Dendritic cell treated with granulocyte-macrophage colony-stimulating factor and Interleukin-4, amounts not matched to agents 40 ng/mL and 50 ng/mL, for 4 days (primary cell): ENCODE measurements around the gene ATP5IF1.

Source experiments
- H3K27ac Mint-ChIP-seq: one replicate; pipeline ENCODE4 v1.8.0; 2022; ENCODE audit warnings: mild to moderate bottlenecking, mixed read lengths
- H3K27me3 Mint-ChIP-seq: one replicate; pipeline ENCODE4 v1.8.0; 2022; ENCODE audit warnings: mild to moderate bottlenecking, mixed read lengths
- H3K36me3 Mint-ChIP-seq: one replicate; pipeline ENCODE4 v1.8.0; 2022; ENCODE audit warnings: low read depth, mixed read lengths
- H3K4me1 Mint-ChIP-seq: one replicate; pipeline ENCODE4 v1.8.0; 2022; ENCODE audit warnings: low read depth, mixed read lengths
- H3K4me3 Mint-ChIP-seq: one replicate; pipeline ENCODE4 v1.8.0; 2022; ENCODE audit warnings: mild to moderate bottlenecking, moderate library complexity, mixed read lengths
- H3K9me3 Mint-ChIP-seq: one replicate; pipeline ENCODE4 v1.8.0; 2022; ENCODE audit warnings: mixed read lengths
- intact Hi-C: fragments of 100-400 bp; cut with micrococcal nuclease; formaldehyde crosslinking; loops from one replicate; pipeline ENCODE4 v1.15.0; 2022

Gene ATP5IF1

DNA sequence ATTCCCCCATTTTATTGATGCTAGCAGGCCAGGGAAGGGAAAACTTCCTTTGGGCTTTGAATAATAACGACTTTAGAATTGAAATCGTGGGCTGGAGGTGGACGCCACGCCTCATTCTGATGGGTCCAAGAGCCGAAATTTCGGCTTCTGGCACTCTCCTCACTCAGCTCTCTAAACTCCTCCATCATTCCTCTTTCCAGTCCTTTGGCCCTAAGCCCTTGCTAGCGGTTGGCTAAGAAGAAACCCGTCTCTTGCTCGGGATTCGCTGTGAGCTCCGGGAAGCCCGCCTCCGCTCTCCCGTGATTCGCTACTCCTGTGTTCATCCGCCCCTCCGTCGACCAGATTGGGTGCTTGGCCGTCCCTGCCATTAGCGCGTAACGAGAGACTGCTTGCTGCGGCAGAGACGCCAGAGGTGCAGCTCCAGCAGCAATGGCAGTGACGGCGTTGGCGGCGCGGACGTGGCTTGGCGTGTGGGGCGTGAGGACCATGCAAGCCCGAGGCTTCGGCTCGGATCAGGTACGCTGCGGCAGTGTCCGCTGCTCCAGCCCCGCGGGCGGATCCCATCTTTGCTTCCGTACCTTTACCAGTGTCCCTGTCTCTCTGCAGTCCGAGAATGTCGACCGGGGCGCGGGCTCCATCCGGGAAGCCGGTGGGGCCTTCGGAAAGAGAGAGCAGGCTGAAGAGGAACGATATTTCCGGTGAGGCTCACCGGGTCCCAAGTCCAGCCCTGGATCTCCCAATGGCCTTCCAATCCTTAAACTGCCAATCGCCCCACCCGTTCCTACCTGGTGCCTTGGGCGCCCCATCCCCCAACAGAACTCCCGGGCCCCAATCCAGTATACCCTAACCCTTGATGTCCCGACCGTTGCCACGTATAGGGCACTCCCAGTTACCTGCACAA is at the start of gene ATP5IF1:
Gene ATP5IF1, plus strand, starts transcription at position 370 of the 901 bp plus-strand sequence. Its CDS starts 60 bp downstream, at position 430.
- Mint-ChIP-seq H3K9me3 (no peaks in the 10 kb centered on the region), H3K4me1 (peaks cover 13% of the 10 kb centered on the region), H3K4me3 (no peak within 1 kb of the TSS), H3K27ac (no peak within 1 kb of the TSS), H3K27me3 (no peaks in the 10 kb centered on the region), H3K36me3 (peaks cover 25% of the 10 kb centered on the region)
- intact Hi-C loops = loop anchor here (10.0 kb wide), 1 partner anchor 61 kb away; the partner anchor contains the start of gene PTAFR

DNA sequence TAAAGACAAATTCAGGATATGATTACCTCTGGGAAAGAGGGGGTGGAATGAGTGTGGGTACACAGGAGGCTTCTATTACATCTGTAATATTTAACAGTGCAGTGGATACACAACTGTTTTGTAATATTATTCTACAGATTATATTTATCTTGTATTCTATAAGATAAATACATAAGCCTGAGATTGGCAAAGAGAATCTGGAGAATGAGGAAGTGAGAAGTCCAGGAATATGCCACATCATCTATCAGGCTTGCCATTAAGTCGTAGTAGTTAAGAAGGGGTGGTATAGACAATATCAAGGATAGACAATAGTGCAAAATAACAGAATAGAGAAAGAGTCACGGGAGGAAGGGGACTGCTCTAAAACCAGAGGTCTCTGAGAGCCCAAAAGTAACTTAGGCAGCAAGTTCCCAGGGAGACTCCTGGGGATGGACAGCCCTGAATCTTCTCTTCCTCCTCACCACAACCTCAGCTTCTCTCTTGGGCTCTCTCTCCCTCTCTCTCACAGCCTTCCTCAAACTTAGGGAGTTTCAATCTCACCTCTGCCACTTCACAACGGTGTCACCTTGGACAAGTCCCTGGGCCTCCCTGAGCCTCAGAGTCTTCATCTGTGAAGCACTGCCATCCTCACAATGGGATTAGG is 45.5 kb upstream of the ATP5IF1 start:
- H3K4me3 Mint-ChIP-seq = peak overlapping the region; percentile 48
- no peaks in the 10 kb centered on the region for H3K9me3 Mint-ChIP-seq
- peak overlapping the region; percentile 78 for H3K27ac Mint-ChIP-seq
- intact Hi-C loops = loop anchor here (10.0 kb wide), 1 partner anchor 356 kb away; the partner anchor contains the start of gene PPP1R8
- peaks cover 9% of the 10 kb centered on the region for H3K36me3 Mint-ChIP-seq
- peaks cover 19% of the 10 kb centered on the region for H3K4me1 Mint-ChIP-seq
- H3K27me3 Mint-ChIP-seq = no peaks in the 10 kb centered on the region

DNA sequence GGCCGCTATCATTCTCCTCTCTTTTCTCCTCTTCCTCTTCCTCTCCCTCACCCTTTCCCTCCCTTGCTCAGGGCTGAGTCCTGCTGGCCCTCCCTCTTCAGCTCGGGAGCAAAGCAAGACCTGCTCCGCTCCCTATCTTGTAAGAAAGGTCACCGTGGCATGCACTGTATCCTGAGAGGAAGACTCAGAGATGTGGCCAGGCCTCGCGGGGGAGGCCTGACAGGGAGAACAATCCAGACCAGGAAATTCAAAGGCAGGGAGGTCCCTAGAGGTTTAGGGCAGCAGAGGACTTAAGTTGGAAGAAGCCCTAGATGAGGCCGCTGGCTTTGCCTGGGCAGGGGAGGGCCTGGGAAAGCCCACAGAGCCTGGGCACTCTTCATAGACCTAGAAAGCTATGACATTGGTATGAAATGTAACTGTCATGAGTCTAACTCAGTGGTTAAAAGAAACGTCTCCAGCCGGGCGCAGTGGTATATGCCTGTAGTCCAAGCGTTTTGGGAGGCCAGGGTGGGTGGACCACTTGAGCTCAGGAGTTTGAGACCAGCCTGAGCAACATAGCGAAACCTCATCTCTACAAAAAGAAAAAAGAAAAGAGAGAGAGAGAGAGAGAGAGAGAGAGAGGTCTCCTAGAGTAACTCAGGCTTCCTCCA is 44.8 kb upstream of the ATP5IF1 start:
- no peaks in the 10 kb centered on the region for H3K9me3 Mint-ChIP-seq
- peaks cover 9% of the 10 kb centered on the region for H3K36me3 Mint-ChIP-seq
- peak overlapping the region; percentile 78 for H3K27ac Mint-ChIP-seq
- H3K27me3 Mint-ChIP-seq = no peaks in the 10 kb centered on the region
- intact Hi-C loops = loop anchor here (10.0 kb wide), 1 partner anchor 356 kb away; the partner anchor contains the start of gene PPP1R8
- no peak overlapping the region for H3K4me3 Mint-ChIP-seq
- peaks cover 19% of the 10 kb centered on the region for H3K4me1 Mint-ChIP-seq

DNA sequence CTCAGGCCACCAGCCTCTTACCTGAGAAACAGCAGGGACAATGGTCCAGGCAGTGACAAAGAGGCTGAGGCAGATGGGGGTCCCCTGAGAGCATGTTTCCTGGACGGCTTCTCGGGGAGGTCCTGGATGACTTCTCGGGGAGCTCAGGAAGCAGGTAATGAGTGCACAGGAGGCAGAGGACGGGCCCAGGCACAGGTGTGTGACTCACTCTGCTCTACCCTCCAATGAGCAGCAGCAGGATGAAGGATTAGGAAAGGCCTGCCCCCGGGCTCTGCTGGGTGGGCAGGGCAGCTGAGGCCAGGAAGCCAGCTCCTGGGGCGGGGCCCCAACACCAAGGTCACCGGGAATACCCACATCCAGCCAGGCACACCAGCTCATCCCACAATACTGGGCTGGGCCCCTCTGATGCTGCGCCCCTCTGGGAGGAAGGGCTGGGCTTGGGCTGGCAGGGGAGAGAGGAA is 42.2 kb upstream of the ATP5IF1 start:
- peaks cover 23% of the 10 kb centered on the region for H3K36me3 Mint-ChIP-seq
- H3K9me3 Mint-ChIP-seq = no peaks in the 10 kb centered on the region
- no peak overlapping the region for H3K27ac Mint-ChIP-seq
- peaks cover 39% of the 10 kb centered on the region for H3K4me1 Mint-ChIP-seq
- intact Hi-C loops = loop anchor here (10.0 kb wide), 1 partner anchor 359 kb away; the partner anchor contains the start of gene PPP1R8
- H3K4me3 Mint-ChIP-seq = no peak overlapping the region
- no peaks in the 10 kb centered on the region for H3K27me3 Mint-ChIP-seq

DNA sequence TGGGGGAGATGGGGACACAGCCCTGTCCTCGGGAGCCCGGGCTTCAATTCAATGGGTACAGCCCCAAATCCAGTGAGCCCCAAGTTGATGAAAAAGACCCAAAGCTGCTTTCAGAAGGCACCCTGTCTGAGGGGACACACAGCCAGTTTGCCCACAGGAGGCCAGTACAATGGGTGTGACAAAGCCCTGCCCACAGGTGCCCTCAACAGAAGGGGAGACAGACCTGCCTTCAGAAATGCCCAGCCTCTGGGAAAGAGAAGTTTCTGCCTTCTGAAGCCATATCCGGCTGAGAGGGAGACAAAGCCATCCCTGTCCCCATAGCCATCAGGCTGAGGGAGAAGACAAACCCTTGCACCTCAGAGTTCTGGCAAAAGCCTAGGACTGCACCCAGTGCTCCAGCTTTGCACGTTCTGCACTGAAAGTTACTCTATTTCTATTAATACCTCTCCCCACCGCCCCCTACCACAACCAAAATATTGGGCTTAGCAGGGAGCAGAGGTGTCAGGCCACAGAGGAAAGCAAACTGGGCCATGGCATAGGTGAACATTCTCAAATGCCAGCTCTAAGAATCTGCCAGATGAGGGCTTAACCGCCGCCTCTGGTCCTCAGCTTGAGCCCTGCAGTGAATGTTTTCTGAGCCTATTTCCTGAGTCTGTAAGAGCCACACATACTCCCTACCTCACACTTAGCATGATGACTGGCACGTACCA is 41.4 kb upstream of the ATP5IF1 start:
- H3K36me3 Mint-ChIP-seq = peaks cover 31% of the 10 kb centered on the region
- intact Hi-C loops = loop anchor here (10.0 kb wide), 1 partner anchor 360 kb away; the partner anchor contains the start of gene PPP1R8
- no peak overlapping the region for H3K4me3 Mint-ChIP-seq
- no peak overlapping the region for H3K27ac Mint-ChIP-seq
- H3K9me3 Mint-ChIP-seq = no peaks in the 10 kb centered on the region
- peaks cover 43% of the 10 kb centered on the region for H3K4me1 Mint-ChIP-seq
- no peaks in the 10 kb centered on the region for H3K27me3 Mint-ChIP-seq

DNA sequence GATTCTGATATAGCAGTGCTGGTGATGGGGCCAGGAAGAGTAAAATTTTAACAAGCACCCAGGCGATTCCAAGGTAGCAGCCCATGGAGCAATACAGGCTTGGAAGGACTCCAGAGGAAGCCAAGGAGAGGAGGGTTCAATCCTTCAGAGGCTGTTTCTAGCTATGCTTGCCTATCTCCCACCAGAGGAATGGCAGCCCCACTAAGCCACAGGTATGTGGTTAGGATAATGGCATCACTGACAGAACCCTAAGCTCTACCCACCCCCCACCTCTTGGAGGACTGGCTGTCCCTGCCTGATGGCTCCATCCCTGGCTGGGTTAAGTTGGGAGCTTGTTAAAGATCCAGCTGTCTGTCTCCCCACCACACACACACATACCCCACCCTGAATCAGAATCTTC is 40.1 kb upstream of the ATP5IF1 start:
- Mint-ChIP-seq H3K36me3 (peaks cover 44% of the 10 kb centered on the region), H3K9me3 (no peaks in the 10 kb centered on the region), H3K4me3 (no peak overlapping the region), H3K27ac (no peak overlapping the region), H3K4me1 (peaks cover 40% of the 10 kb centered on the region), H3K27me3 (no peaks in the 10 kb centered on the region)
- intact Hi-C loops = loop anchor here (10.0 kb wide), 1 partner anchor 361 kb away; the partner anchor contains the start of gene PPP1R8

DNA sequence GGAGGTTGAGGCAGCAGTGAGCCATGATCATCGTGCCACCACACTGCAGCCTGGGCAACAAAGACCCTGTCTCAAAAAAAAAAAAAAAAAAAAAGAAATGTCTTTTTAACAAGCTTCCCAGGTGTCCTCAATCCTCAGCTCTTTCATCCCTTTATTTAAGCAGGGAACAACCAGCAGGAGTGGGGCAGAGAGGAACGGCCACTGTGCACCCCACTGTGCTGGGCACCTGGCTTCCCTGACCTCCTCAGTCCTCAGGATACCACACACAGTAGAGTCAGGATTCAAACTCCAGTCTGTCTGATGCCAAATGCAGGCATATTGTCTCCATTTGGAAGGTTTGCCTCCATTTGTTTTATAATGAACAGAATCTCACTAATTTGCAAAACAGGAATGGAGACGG is 39.6 kb upstream of the ATP5IF1 start:
- intact Hi-C loops = loop anchor here (10.0 kb wide), 1 partner anchor 362 kb away; the partner anchor contains the start of gene PPP1R8
- peak overlapping the region; percentile 33 for H3K27ac Mint-ChIP-seq
- H3K4me3 Mint-ChIP-seq = no peak overlapping the region
- no peaks in the 10 kb centered on the region for H3K27me3 Mint-ChIP-seq
- H3K4me1 Mint-ChIP-seq = peaks cover 34% of the 10 kb centered on the region
- no peaks in the 10 kb centered on the region for H3K9me3 Mint-ChIP-seq
- H3K36me3 Mint-ChIP-seq = peaks cover 49% of the 10 kb centered on the region

DNA sequence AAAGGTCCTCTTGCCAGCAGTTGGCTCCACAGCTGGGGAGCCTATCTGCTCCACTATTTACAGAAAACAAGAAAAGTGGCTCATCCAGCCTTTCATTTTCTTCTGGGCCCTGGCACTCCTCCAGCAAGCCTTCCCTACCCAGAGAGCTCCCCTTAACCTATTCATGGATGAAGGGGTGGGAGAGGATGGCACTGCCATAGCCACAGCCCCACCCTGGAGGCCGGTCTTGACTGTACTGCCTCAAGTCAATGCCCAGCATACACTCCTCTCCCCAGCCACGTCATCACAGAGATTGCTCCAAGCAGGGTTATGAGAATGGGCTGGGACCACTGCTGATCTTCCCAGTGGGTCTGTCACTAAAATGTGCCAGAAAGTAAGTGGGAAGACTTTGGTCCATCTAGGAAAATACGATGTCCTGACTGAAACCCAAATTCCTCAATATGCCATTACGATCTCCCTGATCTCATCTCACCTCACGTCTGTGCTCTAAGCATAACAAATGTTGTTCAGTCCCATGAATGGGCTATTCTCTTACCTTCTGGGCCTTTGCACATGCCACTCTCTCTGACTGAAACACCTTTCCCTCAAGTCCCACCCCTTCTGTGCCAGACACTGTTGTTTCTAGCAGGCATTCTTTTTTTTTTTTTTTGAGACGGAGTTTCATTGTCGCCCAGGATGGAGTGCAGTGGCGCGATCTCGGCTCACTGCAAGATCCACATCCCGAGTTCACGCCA is 38.1 kb upstream of the ATP5IF1 start:
- no peaks in the 10 kb centered on the region for H3K27me3 Mint-ChIP-seq
- H3K9me3 Mint-ChIP-seq = no peaks in the 10 kb centered on the region
- H3K4me1 Mint-ChIP-seq = peaks cover 31% of the 10 kb centered on the region
- peak overlapping the region; percentile 21 for H3K27ac Mint-ChIP-seq
- intact Hi-C loops = loop anchor here (10.0 kb wide), 1 partner anchor 363 kb away; the partner anchor contains the start of gene PPP1R8
- H3K4me3 Mint-ChIP-seq = no peak overlapping the region
- peaks cover 60% of the 10 kb centered on the region for H3K36me3 Mint-ChIP-seq

DNA sequence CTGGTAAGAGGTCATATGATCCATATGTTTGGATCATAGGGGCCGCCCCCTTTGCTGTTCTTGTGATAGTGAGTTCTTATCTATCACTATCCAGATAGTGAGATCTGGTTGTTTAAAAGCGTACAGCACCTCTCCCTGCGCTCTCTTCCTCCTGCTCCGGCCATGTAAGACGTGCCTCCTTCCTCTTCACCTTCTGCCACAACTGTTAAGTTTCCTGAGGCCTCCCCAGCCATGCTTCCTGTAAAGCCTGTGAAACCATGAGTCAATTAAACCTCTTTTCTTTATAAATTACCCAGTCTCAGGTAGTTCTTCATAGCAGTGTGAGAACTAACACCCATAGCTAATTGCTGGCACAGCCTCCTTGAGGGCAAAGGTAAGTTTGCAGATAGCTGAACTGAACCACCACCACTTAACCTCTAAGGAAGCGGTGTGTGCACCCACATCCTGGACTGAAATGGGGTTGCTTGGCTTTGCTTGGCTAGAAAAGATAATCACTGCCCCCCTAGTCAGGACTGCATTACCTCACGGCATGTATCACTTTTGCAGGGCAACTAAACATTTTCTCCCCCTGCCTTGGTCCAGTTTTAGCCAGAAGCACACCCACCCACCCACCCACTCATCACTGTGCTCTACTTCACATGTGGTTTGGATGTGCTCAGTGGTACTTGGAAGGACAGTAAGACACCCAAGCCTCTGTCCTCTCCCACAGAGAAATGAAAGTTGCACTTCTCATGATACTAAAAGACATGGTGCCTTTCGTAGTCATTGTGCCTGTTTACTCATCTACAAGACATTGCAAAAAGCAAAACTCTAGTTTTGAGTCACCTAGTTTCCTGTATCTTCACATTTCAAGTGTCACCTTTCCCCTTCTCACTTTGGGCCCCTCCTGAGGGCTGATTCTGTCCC is 36.3 kb upstream of the ATP5IF1 start:
- Mint-ChIP-seq H3K4me1 (peaks cover 31% of the 10 kb centered on the region), H3K4me3 (no peak overlapping the region), H3K27ac (peak overlapping the region; percentile 12), H3K9me3 (no peaks in the 10 kb centered on the region), H3K27me3 (no peaks in the 10 kb centered on the region), H3K36me3 (peaks cover 70% of the 10 kb centered on the region)
- intact Hi-C loops = loop anchor here (10.0 kb wide), 1 partner anchor 365 kb away; the partner anchor contains the start of gene PPP1R8

DNA sequence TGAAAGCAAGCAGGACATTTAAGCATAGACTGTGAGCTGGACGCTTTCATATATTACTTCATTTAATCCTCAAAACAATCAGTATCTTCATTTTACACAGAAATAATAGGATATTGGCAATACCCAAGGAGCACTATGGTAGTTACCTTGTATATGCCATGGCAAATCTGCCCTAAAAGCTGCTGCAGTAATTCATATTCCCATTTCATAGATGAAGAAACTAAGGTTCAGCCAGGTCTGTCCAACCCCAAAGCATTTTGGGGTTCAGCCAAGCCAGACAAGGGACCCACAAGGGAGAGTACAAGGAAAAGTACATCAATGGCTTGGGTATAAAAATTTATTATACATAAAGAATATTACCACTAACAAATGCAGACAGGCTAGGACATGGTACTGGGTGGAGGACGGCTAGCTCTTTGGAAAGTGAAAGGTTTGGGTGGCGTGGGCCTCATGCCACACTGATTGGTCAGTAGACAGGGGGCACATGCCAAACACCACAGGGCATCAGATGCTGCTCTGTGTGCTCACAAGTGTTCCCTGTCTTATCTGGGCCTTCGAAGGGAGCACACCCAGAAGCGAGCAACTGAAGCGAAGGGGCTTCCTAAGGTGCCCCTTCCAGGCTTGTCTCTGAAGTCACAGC is 35.6 kb upstream of the ATP5IF1 start:
- Mint-ChIP-seq H3K4me1 (peaks cover 31% of the 10 kb centered on the region), H3K9me3 (no peaks in the 10 kb centered on the region), H3K4me3 (no peak overlapping the region), H3K27ac (no peak overlapping the region), H3K27me3 (no peaks in the 10 kb centered on the region), H3K36me3 (peaks cover 78% of the 10 kb centered on the region)
- intact Hi-C loops = no loop called here

DNA sequence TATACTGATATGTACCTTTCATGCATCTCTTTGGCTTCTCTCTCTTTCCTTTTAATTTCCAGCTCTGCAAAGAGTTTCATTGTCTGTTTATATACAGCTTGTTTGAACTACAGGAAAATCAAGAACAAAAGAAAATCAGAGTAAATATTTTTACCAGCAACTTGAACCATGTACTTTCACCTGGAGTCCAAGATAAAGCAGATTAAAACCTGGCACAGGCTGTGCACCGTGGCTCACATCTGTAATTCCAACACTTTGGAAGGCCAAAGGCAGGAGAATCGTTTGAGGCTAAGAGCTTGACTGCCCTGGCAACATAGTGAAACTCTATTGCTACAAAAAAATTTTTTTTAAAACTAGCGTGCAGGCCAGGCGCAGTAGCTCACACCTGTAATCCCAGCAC is 30.7 kb upstream of the ATP5IF1 start:
- Mint-ChIP-seq H3K4me3 (no peak overlapping the region), H3K36me3 (peaks cover 83% of the 10 kb centered on the region), H3K27ac (no peak overlapping the region), H3K9me3 (no peaks in the 10 kb centered on the region), H3K4me1 (peaks cover under 1% of the 10 kb centered on the region), H3K27me3 (no peaks in the 10 kb centered on the region)
- intact Hi-C loops = no loop called here
